ENCODE results near the gene NRP1.
"Not testable (repeated sequence)": the region's sequence is repeated elsewhere in the genome, so short reads cannot be mapped to it uniquely, and the experiment has no call there.

The NRP1 gene

GRCh38 chr10:33143160-33143728 is 191.2 kb downstream of the NRP1 start:
- ChIA-PET POLR2A (no interaction called here), CTCF (no interaction called here)
- no peak for DNase-seq (ENCODE audit: extremely low spot score)
- no peak for TF ChIP-seq CTCF (IDR thresholded peaks at IDR 0.05; ENCODE audit: control extremely low read depth, extremely low read depth, low read depth, missing control alignments)

GRCh38 chr10:33142295-33142694 is 192.2 kb downstream of the NRP1 start:
- CTCF ChIA-PET, result no interaction called here
- POLR2A ChIA-PET, result no interaction called here
- TF ChIP-seq CTCF (IDR thresholded peaks at IDR 0.05; ENCODE audit: control extremely low read depth, extremely low read depth, low read depth, missing control alignments), result no peak
- no peak for DNase-seq (ENCODE audit: extremely low spot score)

GRCh38 chr10:33141251-33141650 is 193.2 kb downstream of the NRP1 start:
- CTCF ChIA-PET, result no interaction called here
- POLR2A ChIA-PET, result no interaction called here
- TF ChIP-seq CTCF (IDR thresholded peaks at IDR 0.05; ENCODE audit: control extremely low read depth, extremely low read depth, low read depth, missing control alignments), result no peak

GRCh38 chr10:33139181-33139646 is 195.3 kb downstream of the NRP1 start:
- TF ChIP-seq CTCF (IDR thresholded peaks at IDR 0.05; ENCODE audit: control extremely low read depth, extremely low read depth, low read depth, missing control alignments), result no peak
- ChIA-PET POLR2A (no interaction called here), CTCF (interaction anchor here (1.7 kb wide), 1 partner anchor 12 kb away, joined by 6 read pairs; no protein-coding TSS in a partner anchor)
- no peak for DNase-seq (ENCODE audit: extremely low spot score)

More at GRCh38 chr10:33141251-33141650, 193.2 kb downstream of the NRP1 start:
- DNase-seq (ENCODE audit: extremely low spot score), result no peak

GRCh38 chr10:33138686-33139085 is 195.8 kb downstream of the NRP1 start:
- CTCF ChIA-PET, result interaction anchor here (1.7 kb wide), 1 partner anchor 12 kb away, joined by 6 read pairs; no protein-coding TSS in a partner anchor
- POLR2A ChIA-PET; DNase-seq (ENCODE audit: extremely low spot score): not testable (repeated sequence)

- no peak for DNase-seq (ENCODE audit: extremely low spot score)
- POLR2A ChIA-PET, result no interaction called here
- no peak for TF ChIP-seq CTCF (IDR thresholded peaks at IDR 0.05; ENCODE audit: control extremely low read depth, extremely low read depth, low read depth, missing control alignments)
- CTCF ChIA-PET, result no interaction called here
Observed at GRCh38 chr10:33137356-33138005, 197.0 kb downstream of the NRP1 start.

- POLR2A ChIA-PET, result no interaction called here
- CTCF ChIA-PET, result interaction anchor here (1.7 kb wide), 1 partner anchor 11 kb away, joined by 4 read pairs; no protein-coding TSS in a partner anchor
- no peak for DNase-seq (ENCODE audit: extremely low spot score)
- TF ChIP-seq CTCF (IDR thresholded peaks at IDR 0.05; ENCODE audit: control extremely low read depth, extremely low read depth, low read depth, missing control alignments), result no peak
Observed at GRCh38 chr10:33136781-33137180, 197.7 kb downstream of the NRP1 start.

Measured in GM10248 (cell line).